ENCODE results near the gene TNFRSF4.

GRCh38 chr1:1173061-1173792 lies 40.7 kb downstream of the TNFRSF4 start:
- TF ChIP-seq CTCF (IDR thresholded peaks at IDR 0.05) (no peak), EZH2 (IDR thresholded peaks at IDR 0.05; ENCODE audit: borderline replicate concordance, insufficient read depth, low read depth, low read length, poor library complexity, severe bottlenecking) (no peak)
